ENCODE results near the gene RNF150.

Gene RNF150

GRCh38 chr4:141120036-141120593, 13.2 kb downstream of the RNF150 start:
- no peak overlapping the region for H3K4me3 ChIP-seq (ENCODE audit: low read length)
- no peak for DNase-seq (ENCODE audit: low read depth)
- TF ChIP-seq, protein P1, sequence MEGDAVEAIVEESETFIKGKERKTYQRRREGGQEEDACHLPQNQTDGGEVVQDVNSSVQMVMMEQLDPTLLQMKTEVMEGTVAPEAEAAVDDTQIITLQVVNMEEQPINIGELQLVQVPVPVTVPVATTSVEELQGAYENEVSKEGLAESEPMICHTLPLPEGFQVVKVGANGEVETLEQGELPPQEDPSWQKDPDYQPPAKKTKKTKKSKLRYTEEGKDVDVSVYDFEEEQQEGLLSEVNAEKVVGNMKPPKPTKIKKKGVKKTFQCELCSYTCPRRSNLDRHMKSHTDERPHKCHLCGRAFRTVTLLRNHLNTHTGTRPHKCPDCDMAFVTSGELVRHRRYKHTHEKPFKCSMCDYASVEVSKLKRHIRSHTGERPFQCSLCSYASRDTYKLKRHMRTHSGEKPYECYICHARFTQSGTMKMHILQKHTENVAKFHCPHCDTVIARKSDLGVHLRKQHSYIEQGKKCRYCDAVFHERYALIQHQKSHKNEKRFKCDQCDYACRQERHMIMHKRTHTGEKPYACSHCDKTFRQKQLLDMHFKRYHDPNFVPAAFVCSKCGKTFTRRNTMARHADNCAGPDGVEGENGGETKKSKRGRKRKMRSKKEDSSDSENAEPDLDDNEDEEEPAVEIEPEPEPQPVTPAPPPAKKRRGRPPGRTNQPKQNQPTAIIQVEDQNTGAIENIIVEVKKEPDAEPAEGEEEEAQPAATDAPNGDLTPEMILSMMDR (conservative IDR thresholded peaks at IDR 0.05; ENCODE audit: low read length) = no peak

DNA sequence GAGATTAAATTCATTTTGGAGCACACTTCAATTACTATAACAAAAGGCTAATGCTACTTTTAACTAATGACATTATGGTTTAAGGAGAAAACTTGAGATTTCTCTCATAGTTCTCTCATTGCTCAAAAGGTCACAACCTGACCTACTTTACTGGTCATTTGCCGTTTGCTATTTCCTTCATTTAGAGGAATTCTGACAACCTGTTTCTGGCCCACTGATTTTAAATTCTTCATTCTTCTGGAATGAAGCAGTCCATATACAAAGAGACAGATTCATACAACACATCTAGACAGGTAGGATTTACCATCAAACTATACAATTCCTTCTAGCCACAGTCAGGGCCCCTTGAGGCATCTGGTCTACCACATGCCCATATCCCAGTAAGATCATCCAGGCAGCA, 14.2 kb downstream of the RNF150 start:
- TF ChIP-seq, protein P1 (conservative IDR thresholded peaks at IDR 0.05; ENCODE audit: low read length) = no peak
- no peak for DNase-seq (ENCODE audit: low read depth)
- no peak overlapping the region for H3K4me3 ChIP-seq (ENCODE audit: low read length)

DNA sequence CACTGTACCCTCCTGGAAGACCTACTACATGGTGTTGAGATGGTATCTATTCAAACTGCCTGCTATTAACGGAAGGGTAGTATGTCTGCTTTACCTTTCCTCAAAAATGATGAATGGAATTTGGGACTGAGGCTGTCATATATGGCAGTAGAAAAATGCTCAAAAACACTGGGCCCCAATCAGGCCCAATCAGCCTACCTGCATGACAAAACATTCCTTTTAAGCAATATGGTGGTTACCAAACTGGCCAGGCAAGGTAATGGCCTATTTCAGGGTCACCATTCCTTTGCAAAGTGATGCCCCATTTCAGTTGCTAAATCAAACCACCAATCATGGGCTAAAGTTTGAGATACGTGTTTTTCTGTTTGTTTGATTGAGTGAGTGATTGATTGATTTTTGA, 14.9 kb downstream of the RNF150 start:
- TF ChIP-seq, protein P1 (conservative IDR thresholded peaks at IDR 0.05; ENCODE audit: low read length) = no peak
- DNase-seq (ENCODE audit: low read depth) = no peak

DNA sequence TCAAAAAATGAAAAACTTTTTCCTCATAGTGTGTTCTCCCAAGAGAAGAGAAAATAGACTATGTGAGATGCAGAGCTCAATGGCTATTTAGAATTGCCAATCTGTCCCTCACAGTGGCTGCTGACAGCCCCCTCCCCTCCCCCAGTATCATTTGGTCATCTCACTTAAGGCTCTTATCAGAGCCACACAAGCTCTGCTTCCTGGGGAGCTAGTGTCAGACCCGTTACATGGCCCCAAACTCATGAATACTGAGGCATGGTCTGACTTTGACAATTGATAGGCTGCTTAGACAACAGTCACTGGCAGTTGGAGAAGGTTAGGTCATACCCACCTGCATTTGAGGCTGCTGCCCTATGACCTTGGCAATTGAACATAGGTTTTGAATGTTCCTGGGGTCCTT, 15.3 kb downstream of the RNF150 start:
- DNase-seq (ENCODE audit: low read depth) = no peak
- no peak overlapping the region for H3K4me3 ChIP-seq (ENCODE audit: low read length)
- TF ChIP-seq, protein P1 (conservative IDR thresholded peaks at IDR 0.05; ENCODE audit: low read length) = no peak

More for the DNA sequence above, 14.9 kb downstream of the RNF150 start:
- no peak overlapping the region for H3K4me3 ChIP-seq (ENCODE audit: low read length)

DNA sequence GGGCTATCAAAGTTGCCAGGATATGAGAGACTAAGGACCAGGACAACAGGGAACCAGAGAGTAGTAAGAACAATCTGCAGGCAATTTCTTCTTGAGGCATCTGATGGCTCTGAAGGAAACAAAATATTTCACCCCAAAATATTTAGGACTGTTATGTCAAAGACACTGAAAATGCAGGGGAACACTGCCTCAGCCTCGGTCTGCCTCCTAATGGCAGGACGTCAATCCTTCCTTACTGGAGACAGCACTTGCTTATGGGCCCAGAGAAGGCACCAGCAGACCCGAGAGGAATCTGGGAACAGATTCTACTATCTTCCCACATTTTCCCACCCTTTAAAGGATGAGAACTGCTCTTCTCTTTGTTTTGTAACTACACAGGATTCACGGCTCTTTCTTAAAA, 23.3 kb downstream of the RNF150 start:
- no peak for DNase-seq (ENCODE audit: low read depth)
- TF ChIP-seq, protein P1 (conservative IDR thresholded peaks at IDR 0.05; ENCODE audit: low read length) = no peak; the same call in 1 of the 2 replicates
- H3K4me3 ChIP-seq (ENCODE audit: low read length) = no peak overlapping the region

GRCh38 chr4:141107927-141108326, 25.3 kb downstream of the RNF150 start:
- TF ChIP-seq, protein P1 (conservative IDR thresholded peaks at IDR 0.05; ENCODE audit: low read length) = no peak
- H3K4me3 ChIP-seq (ENCODE audit: low read length) = no peak overlapping the region
- DNase-seq (ENCODE audit: low read depth) = no peak

- H3K4me3 ChIP-seq (ENCODE audit: low read length) = no peak overlapping the region
- peak; percentile 65 for DNase-seq (ENCODE audit: low read depth)
- TF ChIP-seq, protein P1 (conservative IDR thresholded peaks at IDR 0.05; ENCODE audit: low read length) = no peak
Measured at GRCh38 chr4:141102367-141102766, 30.9 kb downstream of the RNF150 start.

All from AG10803 (cell line).